ENCODE data around the gene TEF.

Gene TEF

DNA sequence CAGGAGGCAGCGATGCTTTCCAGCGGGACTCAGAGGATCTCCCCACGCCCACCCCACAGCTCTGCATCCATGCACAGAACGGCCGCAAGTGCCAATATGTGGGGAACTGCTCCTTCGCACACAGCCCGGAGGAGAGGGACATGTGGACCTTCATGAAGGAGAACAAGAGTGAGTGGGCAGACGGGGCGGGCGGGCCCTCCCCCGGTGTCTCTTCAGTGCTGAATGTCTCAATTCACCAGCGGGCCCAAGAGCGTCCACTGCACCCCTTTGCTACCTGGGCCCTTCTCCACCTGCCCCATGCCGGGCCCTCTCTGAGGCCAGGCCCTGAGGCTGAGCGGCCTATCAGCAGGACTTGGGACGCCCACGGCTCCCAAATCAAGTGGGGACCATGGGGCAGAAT, 25.8 kb upstream of the TEF start:
- no peak for DNase-seq

DNA sequence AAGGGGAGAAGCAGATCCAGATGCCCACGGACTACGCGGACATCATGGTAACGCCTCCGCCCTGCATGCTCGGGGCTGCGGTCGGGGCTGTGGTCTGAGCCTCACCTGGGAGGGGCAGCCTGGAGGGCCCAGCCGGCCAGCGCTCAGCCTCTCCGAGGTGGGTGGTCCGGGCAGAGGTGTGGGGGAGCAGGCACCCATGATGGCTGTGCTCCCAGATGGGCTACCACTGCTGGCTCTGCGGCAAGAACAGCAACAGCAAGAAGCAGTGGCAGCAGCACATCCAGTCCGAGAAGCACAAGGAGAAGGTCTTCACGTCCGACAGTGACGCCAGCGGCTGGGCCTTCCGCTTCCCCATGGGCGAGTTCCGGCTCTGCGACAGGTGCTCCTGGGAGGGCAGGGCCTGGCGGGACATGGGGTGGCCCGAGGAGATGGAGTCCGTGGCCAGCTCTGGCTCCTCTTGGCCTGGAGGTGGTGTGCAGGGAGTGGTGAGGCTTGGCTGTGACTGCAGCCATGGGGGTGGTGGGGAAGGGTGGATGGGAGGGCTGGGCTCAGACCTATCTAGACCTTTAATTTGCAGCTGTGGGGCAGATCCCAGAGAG, 25.2 kb upstream of the TEF start:
- DNase-seq: no peak

DNA sequence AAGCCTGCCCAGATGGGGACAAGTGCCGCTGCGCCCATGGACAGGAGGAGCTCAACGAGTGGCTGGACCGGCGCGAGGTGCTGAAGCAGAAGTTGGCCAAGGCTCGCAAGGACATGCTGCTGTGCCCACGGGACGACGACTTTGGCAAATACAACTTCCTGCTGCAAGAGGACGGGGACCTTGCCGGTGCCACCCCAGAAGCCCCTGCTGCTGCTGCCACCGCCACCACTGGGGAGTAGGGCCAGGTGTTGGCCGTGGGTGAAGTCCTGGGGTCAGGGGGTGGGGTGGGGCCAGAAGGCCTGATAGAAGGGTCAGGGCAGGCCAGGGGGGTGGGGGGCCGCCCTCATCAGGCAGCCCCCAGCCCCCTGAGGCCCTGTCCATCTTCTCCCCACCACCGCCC, 24.6 kb upstream of the TEF start:
- no peak for DNase-seq

DNA sequence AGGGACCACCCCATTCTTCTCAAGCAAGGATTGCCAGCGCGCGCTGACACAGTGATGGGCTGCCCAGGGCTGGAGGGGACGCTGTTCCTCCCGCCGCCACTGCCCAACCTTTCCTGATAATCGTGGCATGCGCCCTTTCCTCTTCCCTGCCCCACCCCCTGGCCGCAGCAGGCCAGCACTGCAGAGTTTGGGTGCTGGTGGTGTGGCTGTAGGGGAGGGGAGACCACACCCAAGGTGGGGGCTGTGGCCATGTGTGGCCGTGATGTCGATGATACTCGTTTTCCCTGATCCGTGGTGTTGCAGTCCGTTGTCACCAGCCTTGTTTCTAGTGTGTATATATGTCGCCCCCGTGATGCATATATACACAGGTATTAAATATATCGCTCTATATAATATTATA, 22.8 kb upstream of the TEF start:
- DNase-seq: no peak

DNA sequence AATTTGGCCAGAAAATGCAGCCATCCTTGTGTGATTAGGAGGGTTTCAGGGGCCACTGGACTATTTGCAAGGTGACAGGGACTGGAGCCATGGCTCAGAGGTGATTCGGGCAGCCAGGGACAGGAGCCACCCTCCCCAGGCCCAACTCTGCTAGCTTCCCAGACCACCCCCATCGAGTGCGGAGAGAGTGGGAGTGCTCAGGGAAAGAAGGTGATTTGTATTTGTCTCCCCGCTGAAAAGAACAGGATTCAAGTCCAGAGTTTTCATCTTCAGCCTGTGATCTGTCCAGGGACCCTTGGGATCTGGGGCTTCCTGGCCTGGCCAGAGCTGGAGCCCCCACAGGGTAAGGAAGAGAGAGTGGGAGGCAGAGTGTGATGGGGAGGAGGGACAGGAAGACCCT, 22.4 kb upstream of the TEF start:
- no peak for DNase-seq

DNA sequence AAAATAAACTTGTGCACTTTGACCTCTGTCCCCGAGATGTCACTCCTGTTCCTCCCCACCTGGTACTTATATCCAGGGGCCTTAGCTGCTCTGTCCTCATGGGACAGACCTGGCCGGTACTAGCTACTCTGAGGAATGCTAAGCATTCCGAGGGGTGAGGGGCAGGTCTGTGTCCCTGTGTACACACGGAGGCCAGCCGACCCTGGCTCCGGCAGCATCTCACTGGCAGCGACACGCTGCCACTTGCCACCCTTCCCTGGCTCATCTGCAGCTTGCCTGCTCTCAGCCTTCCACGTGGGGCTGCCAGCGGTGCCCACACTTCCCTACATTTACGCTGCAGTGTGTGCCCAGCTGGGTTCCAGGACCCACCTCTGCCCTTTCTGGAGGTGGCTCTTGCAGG, 21.6 kb upstream of the TEF start:
- DNase-seq: no peak

DNA sequence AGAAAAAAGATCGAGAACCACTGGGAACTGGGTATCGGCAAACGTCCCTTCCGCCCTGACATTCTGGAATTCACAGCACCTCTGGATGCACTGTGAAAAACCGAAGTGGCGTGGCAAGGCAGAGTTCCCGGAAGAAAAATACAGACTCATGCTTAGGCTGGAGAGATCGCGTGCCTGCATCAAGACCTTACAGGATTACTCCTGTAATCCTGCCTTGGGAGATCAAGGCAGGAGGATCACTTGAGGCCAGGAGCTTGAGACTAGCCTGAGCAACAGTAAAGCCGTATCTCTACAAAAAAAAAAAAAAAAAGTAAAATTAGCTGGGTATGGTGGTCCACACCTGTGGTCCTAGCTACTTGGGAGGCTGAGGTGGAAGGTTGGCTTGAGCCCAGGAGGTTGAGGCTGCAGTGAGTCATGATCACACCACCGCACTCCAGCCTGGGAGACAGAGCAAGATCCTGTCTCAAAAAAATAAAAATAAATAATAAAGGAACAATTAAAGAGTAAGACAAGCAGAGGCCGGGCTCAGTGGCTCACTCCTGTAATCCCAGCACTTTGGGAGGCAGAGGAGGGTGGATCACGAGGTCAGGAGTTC, 19.9 kb upstream of the TEF start:
- DNase-seq: no peak

DNA sequence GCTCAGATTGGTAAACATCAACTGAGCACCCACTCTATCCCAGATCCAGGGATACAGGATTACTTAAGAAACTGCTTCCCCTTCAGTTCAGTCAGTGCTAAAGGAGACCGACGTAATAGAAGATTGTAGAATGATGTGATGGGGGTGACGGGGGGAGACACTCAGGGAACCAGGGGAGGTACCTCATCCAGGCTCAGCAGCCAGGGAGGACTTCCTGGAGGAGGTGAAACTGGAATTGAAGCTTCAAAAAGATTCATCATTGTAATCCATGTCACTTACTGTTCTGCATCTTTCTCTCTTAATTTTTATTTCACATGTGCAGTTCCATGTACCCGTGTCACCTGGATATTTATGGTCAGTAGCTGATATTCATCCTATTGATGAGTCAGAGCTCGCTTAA, 19.1 kb upstream of the TEF start:
- DNase-seq: no peak

DNA sequence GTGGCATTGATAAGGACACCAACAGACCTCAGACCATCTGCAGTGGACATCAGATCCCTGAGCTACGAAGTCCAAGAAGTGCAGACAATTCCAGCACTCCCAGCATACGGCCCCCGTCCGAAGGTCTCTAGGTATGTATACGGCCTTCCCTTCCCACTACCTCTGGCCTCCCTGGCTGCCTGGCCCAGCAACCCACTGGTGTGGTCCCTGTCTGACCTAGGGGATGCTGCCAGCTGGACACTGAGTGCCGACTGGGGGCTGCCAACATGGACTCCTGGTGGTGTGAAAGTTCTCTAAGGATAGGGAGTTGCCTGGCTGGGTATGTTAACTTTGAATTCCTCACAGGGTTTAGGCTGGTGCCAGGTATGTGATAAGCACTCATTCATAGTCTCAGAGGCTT, 17.5 kb upstream of the TEF start:
- DNase-seq: no peak

DNA sequence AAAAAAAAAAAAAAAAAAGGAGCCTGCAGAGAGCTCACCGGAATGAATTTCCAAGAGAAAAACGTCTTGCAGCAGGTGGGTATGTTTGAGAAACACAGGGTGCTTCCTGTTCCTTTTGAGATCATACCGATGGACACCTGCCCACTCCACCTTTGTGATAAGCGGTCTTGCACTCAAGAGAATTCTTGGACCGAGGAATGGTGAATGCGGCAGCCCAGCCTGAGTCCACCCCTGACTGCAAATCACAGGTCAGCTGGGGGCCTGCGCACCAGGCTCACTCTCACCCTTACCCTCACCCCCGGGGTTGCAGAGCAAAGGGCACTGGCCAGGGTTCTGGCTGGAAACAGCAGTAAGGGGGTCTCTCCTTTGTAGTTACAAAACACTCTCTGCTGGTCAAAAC, 16.8 kb upstream of the TEF start:
- DNase-seq: no peak

DNA sequence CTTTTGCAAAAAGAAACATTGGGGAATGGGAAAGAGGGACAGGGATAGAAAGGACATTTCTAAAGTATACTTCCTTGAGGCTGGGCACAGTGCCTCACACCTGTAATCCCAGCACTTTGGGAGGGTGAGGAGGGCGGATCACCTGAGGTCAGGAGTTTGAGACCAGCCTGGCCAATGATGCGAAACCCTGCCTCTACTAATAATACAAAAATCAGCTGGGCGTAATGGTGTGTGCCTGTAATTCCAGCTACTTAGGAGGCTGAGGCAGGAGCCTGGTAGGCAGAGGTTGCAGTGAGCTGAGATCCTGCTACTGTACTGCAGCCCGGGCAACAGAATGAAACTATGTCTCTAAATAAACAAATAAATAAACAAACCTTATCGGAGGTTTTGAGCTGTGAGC, 16.3 kb upstream of the TEF start:
- no peak for DNase-seq

DNA sequence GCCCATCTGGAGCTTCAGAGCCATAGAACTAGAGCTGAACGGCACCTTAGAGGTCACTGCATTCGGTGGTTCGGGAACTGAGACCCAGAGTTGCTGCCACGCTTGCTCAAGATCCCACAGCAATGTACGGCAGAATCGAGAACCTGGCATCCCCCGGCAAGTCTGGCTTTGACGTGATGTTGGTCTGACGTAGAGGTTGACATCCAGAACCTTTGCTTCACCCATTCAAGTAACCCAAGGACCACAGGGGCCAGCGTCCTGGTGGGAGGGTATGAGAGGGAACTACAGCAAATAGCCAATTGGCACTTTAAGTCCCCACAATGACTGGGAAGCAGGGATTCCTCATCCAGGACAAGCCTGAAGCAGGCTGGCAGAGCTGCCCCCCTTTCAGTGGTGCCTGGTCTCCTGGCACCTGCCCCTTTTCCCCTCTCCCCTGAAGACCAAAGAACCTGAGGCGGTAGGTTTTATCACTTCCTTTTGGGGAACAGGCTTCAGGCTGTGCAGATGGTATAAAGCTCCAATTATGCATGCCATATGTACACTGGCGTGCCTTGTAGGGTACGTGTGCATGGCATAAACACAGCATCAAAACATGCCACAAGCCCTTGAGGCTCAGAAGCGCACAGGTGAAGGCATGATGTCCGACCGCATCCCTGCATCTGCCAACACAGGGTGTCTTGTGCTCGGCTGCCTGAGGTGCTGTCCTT, 15.3 kb upstream of the TEF start:
- DNase-seq: no peak

DNA sequence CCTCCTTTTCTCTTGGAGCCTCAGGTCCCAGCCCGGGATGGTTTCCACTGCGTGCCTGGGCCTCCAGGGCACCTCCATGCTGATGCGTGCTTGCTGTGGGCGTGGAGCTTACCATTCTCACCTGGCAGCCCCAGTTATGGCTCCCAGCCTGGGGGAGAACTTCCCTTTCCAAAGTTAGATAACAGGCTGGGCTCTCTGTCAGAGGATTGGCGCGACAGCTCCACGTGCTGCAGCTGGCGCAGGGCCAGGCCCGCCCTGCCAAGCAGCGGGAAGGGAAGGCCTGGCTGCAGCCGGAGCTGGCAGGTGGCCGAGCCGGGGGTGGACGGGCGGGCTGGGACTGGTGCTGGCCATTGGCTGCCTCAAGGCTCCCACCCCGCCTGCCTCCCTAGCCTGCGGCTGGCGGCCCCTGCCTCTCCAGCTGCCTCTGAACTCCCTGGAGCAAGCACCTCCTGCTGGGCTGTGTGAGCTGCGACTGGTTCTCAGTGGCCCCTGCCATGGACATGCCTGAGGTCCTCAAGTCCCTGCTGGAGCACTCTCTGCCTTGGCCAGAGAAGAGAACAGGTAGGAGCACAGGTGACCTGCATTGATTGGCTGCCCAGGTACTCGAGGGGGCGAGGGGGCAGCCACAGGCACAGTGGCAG, 14.6 kb upstream of the TEF start:
- DNase-seq: peak; percentile 74 to 84

DNA sequence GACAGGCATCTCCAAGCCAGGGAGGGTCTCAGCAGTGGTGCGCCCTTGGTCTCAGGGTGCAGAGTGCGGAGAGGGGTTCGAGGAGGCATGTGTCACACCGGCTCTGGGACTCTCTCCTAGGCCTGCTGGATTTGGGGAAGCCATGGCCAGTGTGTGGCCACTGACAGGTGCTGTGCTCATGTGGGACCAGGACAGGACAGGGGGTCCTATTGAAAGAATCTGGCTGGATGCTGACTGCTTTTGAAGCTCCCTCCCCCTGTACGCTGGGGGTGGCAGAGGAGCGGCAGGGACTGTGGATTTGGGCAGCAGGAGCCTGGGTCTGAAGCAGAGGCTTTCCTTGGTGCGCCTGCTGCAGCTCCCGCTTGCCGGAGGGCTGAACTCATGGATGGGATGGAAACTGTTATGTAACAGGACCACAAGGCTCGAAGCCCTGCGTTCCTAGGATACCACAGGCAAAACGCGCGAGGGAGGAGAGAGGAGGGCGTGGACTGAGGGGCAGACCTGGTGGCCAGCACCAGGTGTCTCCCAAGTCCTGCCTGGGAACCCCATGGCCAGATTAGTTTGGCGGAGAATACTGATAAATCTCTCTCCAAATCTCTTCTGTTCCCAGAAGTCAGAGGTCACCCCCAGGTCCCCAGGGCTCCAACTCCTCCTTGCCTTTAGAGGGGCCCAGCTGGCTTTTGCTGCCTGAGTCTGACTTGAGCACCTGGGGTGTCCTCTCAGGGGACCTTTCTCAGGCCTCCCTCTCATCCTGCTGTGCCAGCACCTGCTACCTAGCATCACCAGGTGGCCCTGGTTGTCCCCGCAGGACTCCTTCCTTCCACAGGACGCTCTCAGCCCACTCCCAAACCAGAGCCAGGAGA, 13.8 kb upstream of the TEF start:
- no peak for DNase-seq

DNA sequence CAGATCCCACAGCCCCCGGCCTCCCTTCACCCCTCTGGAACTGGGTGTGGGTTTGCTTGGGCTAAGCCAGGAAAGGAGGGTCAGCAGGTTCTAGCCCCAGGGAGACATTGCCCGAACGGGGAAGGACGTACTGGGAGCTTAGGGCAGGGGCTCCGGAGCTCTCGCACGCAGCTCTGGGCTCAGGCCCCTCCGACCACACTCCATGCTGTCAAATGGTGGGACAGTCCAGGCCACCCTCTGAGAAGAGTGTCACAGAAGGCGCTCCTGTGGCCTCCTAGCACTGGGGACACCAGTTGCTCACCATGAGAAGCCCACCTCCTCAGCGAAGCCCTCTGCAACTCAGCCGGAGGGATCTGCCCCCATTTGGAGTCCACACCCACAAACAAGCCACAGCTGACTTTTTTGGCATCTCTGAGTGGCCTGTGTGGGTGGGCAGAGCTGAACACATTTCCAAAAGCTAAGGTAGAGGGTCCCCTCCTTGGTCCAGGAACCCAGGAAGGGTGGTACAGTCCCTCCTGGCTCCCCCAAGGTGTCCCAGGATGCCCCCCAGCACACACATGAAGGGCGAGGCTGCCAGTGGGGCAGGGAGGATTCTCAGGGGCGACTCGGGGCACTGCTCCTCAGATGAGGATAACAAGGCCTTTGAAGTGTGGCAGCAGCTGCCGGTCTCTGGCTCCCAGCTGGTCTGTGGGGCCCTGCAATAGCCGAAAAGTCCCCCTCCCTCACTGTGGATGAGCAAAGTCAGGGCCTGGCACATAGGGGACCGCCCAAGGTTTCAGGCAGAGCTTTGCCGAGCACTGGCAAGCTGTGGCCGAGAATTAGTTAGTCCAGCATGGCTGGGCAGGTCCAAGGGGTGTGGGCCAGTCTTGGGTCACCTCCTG, 13.0 kb upstream of the TEF start:
- DNase-seq: no peak

DNA sequence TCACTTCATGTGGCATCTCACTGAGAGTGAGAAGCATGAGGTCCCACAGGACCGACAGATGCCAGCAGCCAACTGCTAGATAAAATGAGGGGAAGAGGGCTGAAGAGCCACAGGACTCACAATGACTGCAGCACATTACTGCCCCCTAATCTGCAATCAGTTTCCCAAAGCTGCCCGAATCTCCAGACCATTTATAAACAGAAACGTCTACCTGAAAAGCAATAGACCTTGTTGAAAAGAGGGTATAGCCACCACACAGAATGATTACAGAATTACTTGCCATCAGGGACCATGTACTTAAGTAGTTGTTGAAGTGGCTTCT, 12.4 kb upstream of the TEF start:
- DNase-seq: no peak

DNA sequence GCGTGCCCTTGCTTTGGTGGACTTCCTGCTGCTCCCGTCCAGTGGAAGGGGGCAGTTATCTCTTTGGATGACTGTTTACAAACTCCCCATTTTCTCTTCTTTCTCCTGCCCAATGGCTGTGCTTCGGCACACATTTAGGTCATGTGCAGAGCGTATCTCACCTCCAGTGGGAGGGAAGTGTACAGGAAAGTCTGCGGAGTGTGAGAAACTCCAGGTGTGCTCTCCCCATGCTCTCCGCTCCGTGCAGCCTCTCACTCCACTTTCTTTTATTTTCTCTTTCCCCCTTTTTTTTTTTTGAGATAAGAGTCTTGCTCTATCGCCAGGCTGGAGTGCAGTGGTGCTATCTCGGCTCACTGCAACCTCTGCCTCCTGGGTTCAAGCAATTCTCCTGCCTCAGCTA, 11.9 kb upstream of the TEF start:
- DNase-seq: no peak

DNA sequence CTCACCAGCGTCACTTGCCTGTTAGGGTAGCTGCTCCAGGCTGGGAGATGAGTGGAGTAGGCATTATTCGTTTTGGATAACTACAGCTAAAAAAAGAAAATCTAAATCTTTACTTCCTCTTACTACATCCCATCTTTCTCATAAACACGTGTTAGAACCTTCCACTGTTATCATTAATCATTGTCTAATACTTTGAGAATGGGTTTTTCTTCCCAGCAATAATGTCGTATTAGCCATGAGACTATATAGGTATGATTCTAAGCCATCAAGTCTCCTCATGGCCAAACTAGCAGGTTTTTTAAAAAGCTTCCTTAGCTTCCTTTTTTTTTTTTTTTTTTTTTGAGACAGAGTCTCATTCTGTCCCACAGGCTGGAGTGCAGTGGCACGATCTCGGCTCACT, 3.9 kb upstream of the TEF start:
- no peak for DNase-seq

DNA sequence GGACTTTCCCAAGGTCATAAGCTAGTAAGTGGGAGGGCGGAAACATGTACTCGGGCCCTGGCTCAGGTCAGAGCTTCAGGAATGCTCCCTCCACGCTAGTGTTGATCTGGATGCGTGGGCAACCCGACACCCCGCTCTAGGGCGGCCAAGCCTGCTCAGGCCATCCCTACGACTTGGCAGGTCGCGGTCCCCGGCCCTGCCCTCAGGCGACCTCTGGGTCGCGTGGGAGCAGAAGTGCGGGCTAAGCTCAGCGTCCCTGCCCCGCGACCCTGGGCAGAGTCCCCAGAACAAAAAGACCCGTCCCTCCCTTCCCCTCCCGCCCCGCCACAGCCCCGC, 781 bp upstream of the TEF start:
- peak in 1 of 2 experiments; percentile 45 for DNase-seq

DNA sequence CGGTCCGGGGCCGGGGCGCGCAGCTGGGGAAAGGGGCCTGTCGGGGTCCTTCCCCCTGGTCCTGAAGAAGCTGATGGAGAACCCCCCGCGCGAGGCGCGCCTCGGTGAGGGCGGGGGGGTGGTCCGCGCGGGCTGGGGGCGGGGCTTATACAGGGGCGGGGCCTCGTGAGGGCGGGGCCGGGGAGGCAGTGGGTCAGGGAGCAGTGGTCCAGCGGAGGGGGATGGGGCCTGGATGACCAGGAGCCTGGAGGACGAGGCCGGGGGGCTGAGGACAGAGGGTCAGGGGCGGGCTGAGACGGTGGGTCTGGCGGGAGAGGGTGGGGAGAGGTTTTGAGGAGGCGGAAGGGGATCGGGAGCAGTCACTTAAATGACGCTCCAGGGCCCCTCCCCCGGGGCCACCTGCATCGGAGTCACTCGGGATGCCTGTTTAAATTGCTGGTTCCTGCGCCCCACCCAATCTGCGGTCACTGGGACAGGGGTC, 396 bp downstream of the TEF start:
- peak; percentile 39 to 45 for DNase-seq

DNA sequence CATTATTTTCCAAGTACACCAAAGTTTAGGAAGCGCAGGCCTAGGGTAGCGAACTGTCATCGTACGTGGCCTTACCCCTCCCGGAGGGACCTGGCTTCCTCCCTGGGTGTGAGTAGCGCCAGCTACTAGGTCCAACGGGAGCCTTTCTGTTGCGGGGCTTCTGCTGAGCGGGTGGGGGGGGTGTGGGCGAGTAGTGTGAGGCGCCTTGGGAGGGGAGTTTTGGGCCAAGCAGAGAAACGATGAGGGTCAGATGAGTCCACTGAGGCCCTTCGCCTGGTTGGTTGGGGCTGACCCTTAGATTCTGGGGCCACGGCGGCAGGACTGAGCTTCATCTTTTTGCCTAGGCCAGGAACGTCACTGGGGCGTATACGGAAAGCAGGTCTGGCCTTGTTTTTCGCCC, 868 bp downstream of the TEF start:
- no peak for DNase-seq

DNA sequence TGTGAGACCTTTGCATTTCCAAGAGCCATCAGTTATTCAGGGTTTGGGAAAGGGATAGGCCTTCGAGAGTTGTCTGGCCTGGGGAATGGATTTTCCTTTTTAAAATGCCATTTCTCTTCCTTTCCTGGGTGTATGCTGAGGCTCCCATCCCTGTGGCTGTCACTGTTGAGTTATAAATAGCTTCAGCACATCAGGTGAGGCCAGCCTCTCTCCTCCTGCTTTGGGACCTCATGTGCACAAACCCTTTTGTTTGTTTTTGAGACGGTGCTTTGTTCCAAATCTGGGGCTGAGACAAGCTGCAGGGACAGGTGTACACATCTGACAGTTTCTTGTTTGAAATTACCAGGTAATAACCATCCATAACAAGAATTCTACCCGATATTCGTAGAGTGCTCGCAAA, 1.3 kb downstream of the TEF start:
- DNase-seq: no peak

All from Kasumi-1 (cell line).